Measurements from ENCODE around the gene NANS. TPM values are rescaled to one million over a fixed set of nuclear protein-coding genes. Genes with fewer than 3 reads are reported as not detected.
"Not testable (repeated sequence)": the region's sequence is repeated elsewhere in the genome, so short reads cannot be mapped to it uniquely, and the experiment has no call there.

Gene NANS
- total RNA-seq, 1 donor from 2014 or later, result 44.4 TPM

DNA sequence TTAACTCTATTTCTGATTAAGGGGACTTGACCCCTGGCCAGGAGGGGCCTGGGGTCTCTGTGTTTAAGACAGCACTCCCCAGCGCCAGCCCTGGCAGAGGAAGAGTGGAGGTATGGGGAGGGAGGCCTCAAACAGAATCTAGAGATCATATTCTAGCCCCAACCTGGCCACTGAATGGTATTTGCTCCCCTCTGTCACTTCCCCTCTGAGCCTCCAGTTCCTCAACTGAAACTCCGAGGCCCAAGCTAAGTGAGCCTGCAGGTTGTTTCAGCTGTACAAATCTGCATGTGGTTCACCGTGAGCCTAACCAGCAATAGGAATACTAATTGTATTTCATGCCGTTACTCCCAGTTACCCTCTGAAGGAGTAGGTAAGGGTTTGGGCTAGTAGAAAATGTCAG is 37.4 kb upstream of the NANS start:
- Mint-ChIP-seq H3K4me1 (ENCODE audit: low read depth, unreplicated experiment) (peaks cover 5% of the 10 kb centered on the region), H3K4me3 (ENCODE audit: unreplicated experiment) (no peak overlapping the region), H3K27ac (ENCODE audit: unreplicated experiment) (no peak overlapping the region), H3K9me3 (ENCODE audit: unreplicated experiment) (no peaks in the 10 kb centered on the region), H3K36me3 (ENCODE audit: low read depth, unreplicated experiment) (peaks cover 29% of the 10 kb centered on the region), H3K27me3 (ENCODE audit: low read depth, unreplicated experiment) (no peaks in the 10 kb centered on the region)
- Histone ChIP-seq H3K4me1 (ENCODE audit: insufficient read depth, low read length) (peaks cover 9% of the 10 kb centered on the region), H2AFZ (ENCODE audit: low read depth, low read length) (no peak overlapping the region), H3K9me3 (ENCODE audit: insufficient read depth, low read depth, low read length) (no peaks in the 10 kb centered on the region), H3K4me3 (ENCODE audit: insufficient read depth, low read depth, low read length) (no peak overlapping the region), H3K27ac (ENCODE audit: low read depth, low read length) (no peak overlapping the region), H3K4me2 (ENCODE audit: low read length) (no peak overlapping the region), H3K27me3 (ENCODE audit: insufficient read depth, low read length) (no peaks in the 10 kb centered on the region), H3K9ac (ENCODE audit: low read length) (no peak overlapping the region), H4K20me1 (ENCODE audit: insufficient read depth, low read length) (no peaks in the 10 kb centered on the region), H3K36me3 (ENCODE audit: insufficient read depth, low read length) (peaks cover 27% of the 10 kb centered on the region), H3K79me2 (ENCODE audit: insufficient read depth, low read length) (no peaks in the 10 kb centered on the region)
- FAIRE-seq (no peak), DNase-seq (ENCODE audit: low read depth) (no peak)
- TF ChIP-seq, protein P1, sequence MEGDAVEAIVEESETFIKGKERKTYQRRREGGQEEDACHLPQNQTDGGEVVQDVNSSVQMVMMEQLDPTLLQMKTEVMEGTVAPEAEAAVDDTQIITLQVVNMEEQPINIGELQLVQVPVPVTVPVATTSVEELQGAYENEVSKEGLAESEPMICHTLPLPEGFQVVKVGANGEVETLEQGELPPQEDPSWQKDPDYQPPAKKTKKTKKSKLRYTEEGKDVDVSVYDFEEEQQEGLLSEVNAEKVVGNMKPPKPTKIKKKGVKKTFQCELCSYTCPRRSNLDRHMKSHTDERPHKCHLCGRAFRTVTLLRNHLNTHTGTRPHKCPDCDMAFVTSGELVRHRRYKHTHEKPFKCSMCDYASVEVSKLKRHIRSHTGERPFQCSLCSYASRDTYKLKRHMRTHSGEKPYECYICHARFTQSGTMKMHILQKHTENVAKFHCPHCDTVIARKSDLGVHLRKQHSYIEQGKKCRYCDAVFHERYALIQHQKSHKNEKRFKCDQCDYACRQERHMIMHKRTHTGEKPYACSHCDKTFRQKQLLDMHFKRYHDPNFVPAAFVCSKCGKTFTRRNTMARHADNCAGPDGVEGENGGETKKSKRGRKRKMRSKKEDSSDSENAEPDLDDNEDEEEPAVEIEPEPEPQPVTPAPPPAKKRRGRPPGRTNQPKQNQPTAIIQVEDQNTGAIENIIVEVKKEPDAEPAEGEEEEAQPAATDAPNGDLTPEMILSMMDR (IDR thresholded peaks at IDR 0.05; ENCODE audit: insufficient read depth, low read depth, low read length), result no peak
- TF ChIP-seq EZH2 (IDR thresholded peaks at IDR 0.05; ENCODE audit: insufficient read depth, low read length), result no peak

DNA sequence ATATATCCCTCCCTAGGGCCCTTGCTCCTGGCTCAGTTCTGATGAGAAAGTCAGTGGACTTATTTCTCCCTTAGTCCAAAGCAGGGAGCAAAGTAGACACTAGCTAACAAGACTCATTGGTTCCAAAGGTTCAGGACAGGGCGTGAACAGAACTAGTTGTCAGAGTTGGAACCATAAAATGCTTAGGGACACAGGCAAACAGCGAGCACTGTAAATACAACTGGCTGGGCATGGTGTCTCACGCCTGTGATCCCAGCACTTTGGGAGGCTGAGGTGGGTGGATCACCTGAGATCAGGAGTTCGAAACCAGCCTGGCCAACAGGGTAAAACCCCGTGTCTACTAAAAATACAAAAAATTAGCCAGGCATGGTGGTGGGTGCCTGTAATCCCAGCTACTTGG is 36.7 kb upstream of the NANS start:
- H3K36me3 ChIP-seq (ENCODE audit: insufficient read depth, low read length), result peaks cover 26% of the 10 kb centered on the region

DNA sequence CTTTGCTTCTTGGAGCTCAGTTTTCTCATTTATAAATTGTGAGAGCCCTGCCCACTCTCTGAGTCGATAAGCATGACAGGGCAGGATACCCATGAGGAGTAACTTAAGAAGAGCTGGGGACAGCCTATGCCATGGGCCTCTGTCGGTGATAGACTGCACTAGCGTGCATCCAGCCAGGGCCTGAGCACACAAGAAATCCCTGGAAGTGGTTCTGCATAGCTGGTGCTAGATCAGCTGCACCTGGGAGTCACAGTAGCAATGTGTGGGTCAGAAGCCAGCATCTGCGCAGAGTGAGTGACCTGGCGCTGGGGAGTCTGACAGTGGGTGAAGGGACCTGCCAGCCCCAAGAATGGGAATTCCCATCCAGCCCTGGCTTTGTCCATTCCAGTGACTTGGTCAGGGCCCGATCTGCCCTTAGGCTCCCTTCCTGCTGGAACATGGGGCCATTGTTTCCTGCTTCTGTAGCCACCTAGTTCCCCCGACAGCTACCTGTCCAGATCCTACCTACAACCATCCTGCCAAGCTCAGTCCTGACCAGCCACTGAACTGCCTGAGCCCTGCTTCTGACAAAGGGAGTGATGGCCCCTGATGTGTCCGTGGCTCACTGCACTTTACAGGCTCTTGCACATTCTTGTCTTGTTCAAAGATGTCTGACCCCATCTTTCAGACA is 35.9 kb upstream of the NANS start:
- FAIRE-seq, result no peak
- H3K27me3 Mint-ChIP-seq (ENCODE audit: low read depth, unreplicated experiment), result no peaks in the 10 kb centered on the region
- peaks cover 20% of the 10 kb centered on the region for H3K36me3 ChIP-seq (ENCODE audit: insufficient read depth, low read length)
- no peak overlapping the region for H3K4me3 Mint-ChIP-seq (ENCODE audit: unreplicated experiment)
- no peak for TF ChIP-seq EZH2 (IDR thresholded peaks at IDR 0.05; ENCODE audit: insufficient read depth, low read length)
- TF ChIP-seq, protein P1 (IDR thresholded peaks at IDR 0.05; ENCODE audit: insufficient read depth, low read depth, low read length), result no peak
- no peak overlapping the region for H3K4me3 ChIP-seq (ENCODE audit: insufficient read depth, low read depth, low read length)
- H3K9me3 Mint-ChIP-seq (ENCODE audit: unreplicated experiment), result no peaks in the 10 kb centered on the region
- peaks cover 22% of the 10 kb centered on the region for H3K36me3 Mint-ChIP-seq (ENCODE audit: low read depth, unreplicated experiment)
- no peak overlapping the region for H2AFZ ChIP-seq (ENCODE audit: low read depth, low read length)
- H3K27me3 ChIP-seq (ENCODE audit: insufficient read depth, low read length), result no peaks in the 10 kb centered on the region
- peaks cover 9% of the 10 kb centered on the region for H3K4me1 ChIP-seq (ENCODE audit: insufficient read depth, low read length)
- H3K4me2 ChIP-seq (ENCODE audit: low read length), result no peak overlapping the region
- H3K9me3 ChIP-seq (ENCODE audit: insufficient read depth, low read depth, low read length), result no peaks in the 10 kb centered on the region
- peaks cover 5% of the 10 kb centered on the region for H3K4me1 Mint-ChIP-seq (ENCODE audit: low read depth, unreplicated experiment)
- DNase-seq (ENCODE audit: low read depth), result no peak
- H4K20me1 ChIP-seq (ENCODE audit: insufficient read depth, low read length), result no peaks in the 10 kb centered on the region
- no peak overlapping the region for H3K27ac ChIP-seq (ENCODE audit: low read depth, low read length)
- H3K9ac ChIP-seq (ENCODE audit: low read length), result no peak overlapping the region
- no peak overlapping the region for H3K27ac Mint-ChIP-seq (ENCODE audit: unreplicated experiment)
- H3K79me2 ChIP-seq (ENCODE audit: insufficient read depth, low read length), result no peaks in the 10 kb centered on the region

More for the DNA sequence above, 36.7 kb upstream of the NANS start:
- not testable (repeated sequence) for H3K9me3 Mint-ChIP-seq (ENCODE audit: unreplicated experiment); H3K79me2 ChIP-seq (ENCODE audit: insufficient read depth, low read length); H3K4me3 Mint-ChIP-seq (ENCODE audit: unreplicated experiment); H3K4me1 ChIP-seq (ENCODE audit: insufficient read depth, low read length); DNase-seq (ENCODE audit: low read depth); H3K4me1 Mint-ChIP-seq (ENCODE audit: low read depth, unreplicated experiment); H3K9me3 ChIP-seq (ENCODE audit: insufficient read depth, low read depth, low read length); H3K27me3 ChIP-seq (ENCODE audit: insufficient read depth, low read length); H3K27ac Mint-ChIP-seq (ENCODE audit: unreplicated experiment); H4K20me1 ChIP-seq (ENCODE audit: insufficient read depth, low read length); H3K4me3 ChIP-seq (ENCODE audit: insufficient read depth, low read depth, low read length); H3K27ac ChIP-seq (ENCODE audit: low read depth, low read length); H3K9ac ChIP-seq (ENCODE audit: low read length); H3K4me2 ChIP-seq (ENCODE audit: low read length); H2AFZ ChIP-seq (ENCODE audit: low read depth, low read length); FAIRE-seq; H3K27me3 Mint-ChIP-seq (ENCODE audit: low read depth, unreplicated experiment)
- H3K36me3 Mint-ChIP-seq (ENCODE audit: low read depth, unreplicated experiment), result peaks cover 25% of the 10 kb centered on the region
